Esophagus muscularis mucosa (tissue), 4 donors: ENCODE data around the gene IGFBP7. TPM values are rescaled to one million over a fixed set of nuclear protein-coding genes. Genes with fewer than 3 reads are reported as not detected.

ENCODE experiments used
- DNase-seq: peaks from one replicate; pipeline ENCODE4 v3.0.0-alpha.2; 2017; ENCODE audit errors: extremely low spot score
- H3K27ac ChIP-seq, 4 donors: fragments of 200-600 bp; sonication (generic); replicated peaks in 1 of 4; 1 replicate in 3 of 4; 2 replicates in 1 of 4; pipeline ENCODE4 v1.5.1; 2016 to 2019; ENCODE audit warnings: mild to moderate bottlenecking in 1 of 4
- H3K27me3 ChIP-seq, 4 donors: fragments of 200-600 bp; sonication (generic); one replicate each; pipeline versions ENCODE4 v1.5.1 to v1.6.0; 2016 to 2019
- H3K36me3 ChIP-seq, 4 donors: fragments of 200-600 bp; sonication (generic); one replicate each; pipeline ENCODE4 v1.5.1; 2016 to 2019
- H3K4me1 ChIP-seq, 4 donors: fragments of 200-600 bp; sonication (generic); one replicate each; pipeline ENCODE4 v1.5.1; 2016 to 2019
- H3K4me3 ChIP-seq, 4 donors: fragments of 200-600 bp; sonication (generic); 1 replicate in 2 of 4; 2 replicates in 2 of 4; pipeline ENCODE4 v1.5.1; 2016 to 2019; ENCODE audit warnings: mild to moderate bottlenecking in 4 of 4, moderate library complexity in 1 of 4
- H3K9me3 ChIP-seq, 4 donors: fragments of 200-600 bp; sonication (generic); 1 replicate in 3 of 4; 2 replicates in 1 of 4; pipeline ENCODE4 v1.5.1; 2016 to 2019
- CTCF ChIP-seq, 3 experiments: fragments of 200-600 bp in 2 of 3; fragments of 450-650 bp in 1 of 3; sonication (generic) in 2 of 3; IDR thresholded peaks; one replicate each; pipeline ENCODE4 v1.5.1; 2017 to 2019; ENCODE audit warnings: antibody characterized with exemption in 3 of 3, mild to moderate bottlenecking in 2 of 3, moderate library complexity in 1 of 3
- EP300 ChIP-seq: sonication (generic); formaldehyde crosslinking; IDR thresholded peaks from one replicate; pipeline ENCODE4 v1.6.1; 2017; ENCODE audit warnings: antibody characterized with exemption
- POLR2A ChIP-seq: fragments of 450-650 bp; IDR thresholded peaks from one replicate; pipeline ENCODE4 v1.6.1; 2017; ENCODE audit warnings: antibody characterized with exemption, moderate library complexity, mild to moderate bottlenecking, low read depth
- POLR2AphosphoS5 ChIP-seq, 2 donors: sonication (generic); formaldehyde crosslinking; IDR thresholded peaks; one replicate each; pipeline ENCODE4 v1.6.1; 2017; ENCODE audit warnings: antibody characterized with exemption in 2 of 2
- WGBS: methylation state at CpG from one replicate; pipeline ENCODE4 v1.1.5; 2018; 5-methylcytosine and 5-hydroxymethylcytosine counted together
- intact Hi-C: fragments of 100-400 bp; cut with DNase I; formaldehyde crosslinking; loops from one replicate; pipeline ENCODE4 v1.15.1; 2023
- total RNA-seq, 4 donors: library from RNA; depleted of rRNA; stranded (reverse); fragments of >200 nt; gene quantifications; one replicate each; pipeline versions ENCODE4 v1.1.0 to v1.2.1, GENCODE V29; 2016

IGFBP7 gene
- total RNA-seq, 4 donors from 2014 or later, result 712 to 1,070 (median 762) TPM

GRCh38 chr4:57147335-57148060 is 37.3 kb upstream of the IGFBP7 start:
- no peaks in the 10 kb centered on the region for H3K27me3 ChIP-seq
- no peaks in the 10 kb centered on the region for H3K9me3 ChIP-seq
- no peak overlapping the region for H3K27ac ChIP-seq
- WGBS, result 70% methylated on average over 9 of the region's 9 CpGs
- TF ChIP-seq POLR2AphosphoS5 (IDR thresholded peaks at IDR 0.05), result no peak
- H3K4me1 ChIP-seq, result no peaks in the 10 kb centered on the region
- no peak for DNase-seq
- H3K4me3 ChIP-seq, result no peak overlapping the region
- H3K36me3 ChIP-seq, result no peaks in the 10 kb centered on the region
- intact Hi-C loops, result no loop called here

- no peak for DNase-seq
- no peak overlapping the region for H3K27ac ChIP-seq
- no peaks in the 10 kb centered on the region for H3K9me3 ChIP-seq
- H3K27me3 ChIP-seq, result no peaks in the 10 kb centered on the region
- intact Hi-C loops, result no loop called here
- H3K4me3 ChIP-seq, result no peak overlapping the region
- H3K36me3 ChIP-seq, result no peaks in the 10 kb centered on the region
- no peaks in the 10 kb centered on the region for H3K4me1 ChIP-seq
- 95% methylated on average over 4 of the region's 4 CpGs for WGBS
- TF ChIP-seq POLR2A (no peak), POLR2AphosphoS5 (IDR thresholded peaks at IDR 0.05) (no peak), CTCF (IDR thresholded peaks at IDR 0.05) (no peak), EP300 (no peak)
Measured at GRCh38 chr4:57146444-57146843, 36.3 kb upstream of the IGFBP7 start.

GRCh38 chr4:57144466-57144865 is 34.3 kb upstream of the IGFBP7 start:
- Histone ChIP-seq H3K4me3 (no peak overlapping the region), H3K9me3 (no peaks in the 10 kb centered on the region), H3K4me1 (no peaks in the 10 kb centered on the region), H3K27ac (no peak overlapping the region), H3K27me3 (no peaks in the 10 kb centered on the region), H3K36me3 (no peaks in the 10 kb centered on the region)
- DNase-seq, result no peak
- TF ChIP-seq POLR2A (no peak), CTCF (IDR thresholded peaks at IDR 0.05) (no peak), EP300 (no peak), POLR2AphosphoS5 (IDR thresholded peaks at IDR 0.05) (no peak)
- WGBS, result 100% methylated on average over 2 of the region's 2 CpGs
- intact Hi-C loops, result no loop called here

GRCh38 chr4:57139783-57140182 is 29.6 kb upstream of the IGFBP7 start:
- Histone ChIP-seq H3K4me1 (no peaks in the 10 kb centered on the region), H3K36me3 (no peaks in the 10 kb centered on the region), H3K9me3 (no peaks in the 10 kb centered on the region), H3K27ac (no peak overlapping the region), H3K27me3 (no peaks in the 10 kb centered on the region), H3K4me3 (no peak overlapping the region)
- DNase-seq, result no peak
- intact Hi-C loops, result no loop called here
- TF ChIP-seq CTCF (IDR thresholded peaks at IDR 0.05) (no peak), POLR2AphosphoS5 (IDR thresholded peaks at IDR 0.05) (no peak), POLR2A (no peak), EP300 (no peak)

GRCh38 chr4:57137261-57137660 is 27.1 kb upstream of the IGFBP7 start:
- H3K27ac ChIP-seq, result no peak overlapping the region
- TF ChIP-seq EP300 (no peak), POLR2A (no peak), POLR2AphosphoS5 (IDR thresholded peaks at IDR 0.05) (no peak), CTCF (IDR thresholded peaks at IDR 0.05) (no peak)
- no peaks in the 10 kb centered on the region for H3K36me3 ChIP-seq
- intact Hi-C loops, result no loop called here
- DNase-seq, result no peak
- H3K4me1 ChIP-seq, result peaks cover 5 to 10% (median 6%) of the 10 kb centered on the region in 4 donors
- no peak overlapping the region for H3K4me3 ChIP-seq
- H3K9me3 ChIP-seq, result no peaks in the 10 kb centered on the region
- H3K27me3 ChIP-seq, result no peaks in the 10 kb centered on the region
